ENCODE data around the gene CCDC50. TPM values are rescaled to one million over a fixed set of nuclear protein-coding genes. Genes with fewer than 3 reads are reported as not detected.

The CCDC50 gene
- total RNA-seq, 1 donor from 2014 or later = 57.7 TPM

GRCh38 chr3:191376516-191377141, 47.4 kb downstream of the CCDC50 start:
- DNase-seq (ENCODE audit: low read depth) = peak; percentile 46
- FAIRE-seq = no peak
- peaks cover 8% of the 10 kb centered on the region for H3K36me3 ChIP-seq (ENCODE audit: control insufficient read depth, insufficient read depth, low read length)

GRCh38 chr3:191378142-191378812, 49.1 kb downstream of the CCDC50 start:
- DNase-seq (ENCODE audit: low read depth) = no peak
- FAIRE-seq = no peak
- no peaks in the 10 kb centered on the region for H3K27me3 ChIP-seq (ENCODE audit: control insufficient read depth, insufficient read depth, low read length)
- no peak overlapping the region for H3K4me3 ChIP-seq (ENCODE audit: low read depth, low read length)
- H3K36me3 ChIP-seq (ENCODE audit: control insufficient read depth, insufficient read depth, low read length) = peaks cover 10% of the 10 kb centered on the region
- TF ChIP-seq CTCF (IDR thresholded peaks at IDR 0.05; ENCODE audit: insufficient read depth, low read length, severe bottlenecking) = no peak

More at GRCh38 chr3:191376516-191377141, 47.4 kb downstream of the CCDC50 start:
- no peak overlapping the region for H3K4me3 ChIP-seq (ENCODE audit: low read depth, low read length)
- H3K27me3 ChIP-seq (ENCODE audit: control insufficient read depth, insufficient read depth, low read length) = no peaks in the 10 kb centered on the region
- no peak for TF ChIP-seq CTCF (IDR thresholded peaks at IDR 0.05; ENCODE audit: insufficient read depth, low read length, severe bottlenecking)

GRCh38 chr3:191379446-191379845, 50.3 kb downstream of the CCDC50 start:
- H3K36me3 ChIP-seq (ENCODE audit: control insufficient read depth, insufficient read depth, low read length) = peaks cover 10% of the 10 kb centered on the region

GRCh38 chr3:191380001-191380400, 50.8 kb downstream of the CCDC50 start:
- TF ChIP-seq CTCF (IDR thresholded peaks at IDR 0.05; ENCODE audit: insufficient read depth, low read length, severe bottlenecking) = no peak
- no peak for FAIRE-seq
- Histone ChIP-seq H3K4me3 (ENCODE audit: low read depth, low read length) (no peak overlapping the region), H3K27me3 (ENCODE audit: control insufficient read depth, insufficient read depth, low read length) (no peaks in the 10 kb centered on the region), H3K36me3 (ENCODE audit: control insufficient read depth, insufficient read depth, low read length) (peaks cover 10% of the 10 kb centered on the region)
- DNase-seq (ENCODE audit: low read depth) = no peak

More at GRCh38 chr3:191379446-191379845, 50.3 kb downstream of the CCDC50 start:
- Histone ChIP-seq H3K27me3 (ENCODE audit: control insufficient read depth, insufficient read depth, low read length) (no peaks in the 10 kb centered on the region), H3K4me3 (ENCODE audit: low read depth, low read length) (no peak overlapping the region)
- no peak for DNase-seq (ENCODE audit: low read depth)
- no peak for FAIRE-seq
- TF ChIP-seq CTCF (IDR thresholded peaks at IDR 0.05; ENCODE audit: insufficient read depth, low read length, severe bottlenecking) = no peak

GRCh38 chr3:191381303-191381702, 52.1 kb downstream of the CCDC50 start:
- Histone ChIP-seq H3K27me3 (ENCODE audit: control insufficient read depth, insufficient read depth, low read length) (no peaks in the 10 kb centered on the region), H3K4me3 (ENCODE audit: low read depth, low read length) (no peak overlapping the region), H3K36me3 (ENCODE audit: control insufficient read depth, insufficient read depth, low read length) (peaks cover 7% of the 10 kb centered on the region)
- DNase-seq (ENCODE audit: low read depth) (no peak), FAIRE-seq (no peak)
- no peak for TF ChIP-seq CTCF (IDR thresholded peaks at IDR 0.05; ENCODE audit: insufficient read depth, low read length, severe bottlenecking)

Measured in bronchial epithelial cell (primary cell).